Measurements from ENCODE around the gene LMOD2.

GRCh38 chr7:123673137-123673732, 17.6 kb downstream of the LMOD2 start:
- TF ChIP-seq CTCF (IDR thresholded peaks at IDR 0.05; ENCODE audit: low read depth, low read length), result no peak
- TF ChIP-seq EZH2phosphoT487 (IDR thresholded peaks at IDR 0.05; ENCODE audit: low read depth), result no peak

All from OCI-LY3 (cell line).